Measurements from ENCODE around the gene PRR29. TPM values are rescaled to one million over a fixed set of nuclear protein-coding genes. Genes with fewer than 3 reads are reported as not detected.
A peak's percentile ranks its signal among the peaks of the same experiment; 100 is the strongest.

Gene PRR29
- polyA plus RNA-seq (2.8 and 3.8 TPM in 2 replicates), polyA minus RNA-seq (2.2 and 3.4 TPM in 2 replicates)

DNA sequence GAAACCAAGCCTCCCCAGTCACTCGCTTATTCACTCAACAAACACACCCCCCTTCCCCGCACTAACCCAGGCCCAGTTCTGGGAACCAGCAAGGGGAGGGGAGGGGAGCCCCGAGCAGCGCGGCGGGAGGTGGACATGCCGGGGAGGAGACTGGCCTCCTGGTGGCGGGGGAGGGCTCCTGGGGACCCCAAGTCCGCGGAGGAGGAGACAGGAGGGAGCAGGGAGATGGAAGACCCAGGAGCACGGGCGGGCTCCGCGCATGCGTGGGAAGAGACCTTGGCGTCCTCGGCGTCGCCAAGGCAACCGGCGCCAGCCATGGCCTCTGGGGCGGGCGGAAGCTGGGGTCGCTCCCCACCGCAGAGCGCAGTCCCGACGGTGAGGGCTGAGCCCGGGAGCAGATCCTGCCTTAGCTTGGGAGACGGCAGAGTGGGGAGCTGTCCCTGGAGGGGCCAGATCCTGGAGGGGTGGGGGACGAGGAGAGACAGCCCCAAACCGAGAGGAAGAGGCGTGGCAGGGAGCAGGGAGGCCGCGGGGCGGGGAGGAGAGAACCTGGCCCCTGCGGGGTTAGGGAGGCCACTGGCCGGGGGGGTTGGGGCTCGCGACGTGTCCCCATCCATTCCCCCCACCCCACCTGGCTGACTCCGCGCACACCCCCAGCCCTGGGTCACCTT, at the start of gene PRR29:
Gene PRR29 (plus strand): TSS at position 302 of the 671 bp plus-strand sequence. CDS start 14 bp downstream, at position 316.
- Histone ChIP-seq H3K9me2 (ENCODE audit: insufficient read depth, low read length) (no peaks in the 10 kb centered on the region), H2AFZ (ENCODE audit: low read depth, low read length) (peak within 1 kb of the TSS; percentile 45), H3K9me3 (ENCODE audit: low read length) (no peaks in the 10 kb centered on the region), H4K20me1 (ENCODE audit: insufficient read depth) (no peaks in the 10 kb centered on the region), H3K36me3 (ENCODE audit: insufficient read depth, low read length) (no peaks in the 10 kb centered on the region), H3K27ac (ENCODE audit: low read length) (no peak within 1 kb of the TSS), H3K4me2 (ENCODE audit: low read length) (peak within 1 kb of the TSS; percentile 44), H3K27me3 (ENCODE audit: insufficient read depth, low read depth, low read length) (no peaks in the 10 kb centered on the region), H3F3A (ENCODE audit: insufficient read depth, low read length, poor library complexity, severe bottlenecking) (no peaks in the 10 kb centered on the region), H3K79me2 (replicated peaks; ENCODE audit: insufficient read depth, low read length) (no peaks in the 10 kb centered on the region), H3K4me3 (ENCODE audit: low read length) (peak within 1 kb of the TSS; percentile 85), H3K9ac (ENCODE audit: low read length) (peak within 1 kb of the TSS; percentile 71)
- TF ChIP-seq POLR2AphosphoS5 (IDR thresholded peaks at IDR 0.05) (peak; percentile 48), SMC3 (conservative IDR thresholded peaks at IDR 0.05; ENCODE audit: poor library complexity) (peak; percentile 10), MXI1 (conservative IDR thresholded peaks at IDR 0.05; ENCODE audit: poor library complexity, severe bottlenecking) (peak; percentile 87), EP300 (conservative IDR thresholded peaks at IDR 0.05; ENCODE audit: poor library complexity, severe bottlenecking) (peak; percentile 25), CTCF (IDR thresholded peaks at IDR 0.05; ENCODE audit: poor library complexity, severe bottlenecking) (no peak)

- Histone ChIP-seq H3K9me3 (ENCODE audit: low read length) (no peaks in the 10 kb centered on the region), H3K79me2 (replicated peaks; ENCODE audit: insufficient read depth, low read length) (no peaks in the 10 kb centered on the region), H3K4me3 (ENCODE audit: low read length) (no peak overlapping the region), H3K4me2 (ENCODE audit: low read length) (no peak overlapping the region), H3K9ac (ENCODE audit: low read length) (no peak overlapping the region), H4K20me1 (ENCODE audit: insufficient read depth) (no peaks in the 10 kb centered on the region), H3K27ac (ENCODE audit: low read length) (no peak overlapping the region), H3K9me2 (ENCODE audit: insufficient read depth, low read length) (no peaks in the 10 kb centered on the region), H3K36me3 (ENCODE audit: insufficient read depth, low read length) (no peaks in the 10 kb centered on the region), H3F3A (ENCODE audit: insufficient read depth, low read length, poor library complexity, severe bottlenecking) (no peaks in the 10 kb centered on the region), H2AFZ (ENCODE audit: low read depth, low read length) (no peak overlapping the region), H3K27me3 (ENCODE audit: insufficient read depth, low read depth, low read length) (no peaks in the 10 kb centered on the region)
- TF ChIP-seq EZH2 (IDR thresholded peaks at IDR 0.05; ENCODE audit: borderline replicate concordance, insufficient read depth, low read length, poor library complexity, severe bottlenecking) (no peak), RAD21 (conservative IDR thresholded peaks at IDR 0.05) (no peak), MXI1 (conservative IDR thresholded peaks at IDR 0.05; ENCODE audit: poor library complexity, severe bottlenecking) (no peak), POLR2AphosphoS5 (IDR thresholded peaks at IDR 0.05) (no peak), CTCF (IDR thresholded peaks at IDR 0.05; ENCODE audit: poor library complexity, severe bottlenecking) (no peak)
Observed at GRCh38 chr17:63948521-63948920, 49.6 kb upstream of the PRR29 start.
